Liver (tissue), 9 donors: ENCODE measurements around the gene STYX. TPM values are rescaled to one million over a fixed set of nuclear protein-coding genes. Genes with fewer than 3 reads are reported as not detected.

Source experiments
- DNase-seq: peaks from one replicate; pipeline ENCODE4 v3.0.0-alpha.2; 2017; ENCODE audit warnings: low spot score
- H3K27ac ChIP-seq, 2 donors: one replicate each; pipeline ENCODE4 v1.7.0; 2013; ENCODE audit warnings: inconsistent platforms in 2 of 2, low read length in 2 of 2, control low read depth in 1 of 2, low read depth in 1 of 2, mild to moderate bottlenecking in 1 of 2
- H3K27me3 ChIP-seq, 4 donors: one replicate each; pipeline versions ENCODE4 v1.6.1 to v1.7.0; 2013; ENCODE audit warnings: low read length in 3 of 4, inconsistent platforms in 1 of 4, mild to moderate bottlenecking in 1 of 4, moderate library complexity in 1 of 4; ENCODE audit not compliant: control insufficient read depth in 4 of 4, insufficient read depth in 4 of 4
- H3K36me3 ChIP-seq, 4 donors: one replicate each; pipeline versions ENCODE4 v1.6.1 to v1.7.0; 2013; ENCODE audit warnings: low read length in 3 of 4, mild to moderate bottlenecking in 3 of 4, low read depth in 1 of 4, moderate library complexity in 1 of 4; ENCODE audit not compliant: control insufficient read depth in 4 of 4, insufficient read depth in 3 of 4
- H3K4me1 ChIP-seq, 4 donors: one replicate each; pipeline versions ENCODE4 v1.6.1 to v1.7.0; 2013; ENCODE audit warnings: low read length in 3 of 4, mild to moderate bottlenecking in 3 of 4, moderate library complexity in 1 of 4; ENCODE audit not compliant: control insufficient read depth in 4 of 4, insufficient read depth in 4 of 4
- H3K4me3 ChIP-seq, 3 donors: one replicate each; pipeline versions ENCODE4 v1.6.1 to v1.7.0; 2013; ENCODE audit warnings: low read length in 3 of 3, control low read depth in 1 of 3, low read depth in 1 of 3, mild to moderate bottlenecking in 1 of 3
- H3K9ac ChIP-seq, 2 donors: one replicate each; pipeline ENCODE4 v1.7.0; 2013; ENCODE audit warnings: low read length in 2 of 2, mild to moderate bottlenecking in 2 of 2, moderate library complexity in 2 of 2, control low read depth in 1 of 2, low read depth in 1 of 2
- H3K9me3 ChIP-seq, 4 donors: one replicate each; pipeline versions ENCODE4 v1.6.1 to v1.7.0; 2013; ENCODE audit warnings: low read length in 3 of 4; ENCODE audit not compliant: control insufficient read depth in 4 of 4
- ATF3 ChIP-seq: IDR thresholded peaks from 2 replicates; pipeline ENCODE4 v1.6.1; 2016; ENCODE audit warnings: antibody characterized with exemption
- CTCF ChIP-seq: fragments of 150-350 bp; IDR thresholded peaks from 2 replicates; pipeline ENCODE4 v1.5.1; 2017; ENCODE audit warnings: improper control_type of control experiment, low read depth, low read length; ENCODE audit not compliant: missing input control
- EGR1 ChIP-seq, 2 donors: IDR thresholded peaks; 2 replicates each; pipeline ENCODE4 v1.6.1; 2016 to 2018; ENCODE audit warnings: antibody characterized with exemption in 2 of 2, low read depth in 2 of 2
- FOXA1 ChIP-seq: IDR thresholded peaks from 2 replicates; pipeline ENCODE4 v1.6.1; 2016; ENCODE audit warnings: antibody characterized with exemption
- FOXA2 ChIP-seq: IDR thresholded peaks from 2 replicates; pipeline ENCODE4 v1.6.1; 2016; ENCODE audit warnings: antibody characterized with exemption
- GABPA ChIP-seq, 2 donors: IDR thresholded peaks in 1 of 2; conservative IDR thresholded peaks in 1 of 2; 2 replicates each; pipeline ENCODE4 v1.6.1; 2016; ENCODE audit warnings: antibody characterized with exemption in 2 of 2, mild to moderate bottlenecking in 1 of 2, moderate library complexity in 1 of 2
- HNF4G ChIP-seq: IDR thresholded peaks from 2 replicates; pipeline ENCODE4 v1.6.1; 2016; ENCODE audit warnings: antibody characterized with exemption
- JUND ChIP-seq, 2 donors: IDR thresholded peaks; 2 replicates each; pipeline ENCODE4 v1.6.1; 2016; ENCODE audit warnings: antibody characterized with exemption in 2 of 2
- NR2F2 ChIP-seq: IDR thresholded peaks from 2 replicates; pipeline ENCODE4 v1.6.1; 2016; ENCODE audit warnings: antibody characterized with exemption
- RAD21 ChIP-seq, 2 donors: IDR thresholded peaks; 2 replicates each; pipeline ENCODE4 v1.6.1; 2016; ENCODE audit warnings: antibody characterized with exemption in 2 of 2, mild to moderate bottlenecking in 2 of 2
- REST ChIP-seq: IDR thresholded peaks from 2 replicates; pipeline ENCODE4 v1.6.1; 2016; ENCODE audit warnings: antibody characterized with exemption, mild to moderate bottlenecking
- RXRA ChIP-seq, 2 donors: IDR thresholded peaks; 2 replicates each; pipeline ENCODE4 v1.6.1; 2017 to 2018; ENCODE audit warnings: antibody characterized with exemption in 2 of 2, mild to moderate bottlenecking in 1 of 2
- SP1 ChIP-seq: IDR thresholded peaks from 2 replicates; pipeline ENCODE4 v1.6.1; 2018; ENCODE audit warnings: antibody characterized with exemption, mild to moderate bottlenecking
- TAF1 ChIP-seq: conservative IDR thresholded peaks from 2 replicates; pipeline ENCODE4 v1.6.1; 2016; ENCODE audit warnings: antibody characterized with exemption, mild to moderate bottlenecking
- WGBS: extraction: QIAGEN DNeasy Blood & Tissue Kit; methylation state at CpG from one replicate; pipeline ENCODE4 v1.1.7; 2013; 5-methylcytosine and 5-hydroxymethylcytosine counted together
- polyA plus RNA-seq, 2 donors: library from polyadenylated mRNA; stranded (reverse) in 1 of 2; unstranded in 1 of 2; fragments of 200-250 nt in 1 of 2; fragments of >200 nt in 1 of 2; fragmentation: Nextera tagmentation in 1 of 2; extraction: Ambion mirVana in 1 of 2; gene quantifications; one replicate each; pipeline versions ENCODE4 v1.2.1 to v1.2.3, GENCODE V29; 2013 to 2015
- total RNA-seq, 2 donors: library from RNA; depleted of rRNA; stranded (reverse); fragments of >200 nt; gene quantifications; one replicate each; pipeline ENCODE4 v1.2.3, GENCODE V29; 2014
- TF ChIP-seq, protein P1 (sequence below): IDR thresholded peaks from 2 replicates; pipeline ENCODE4 v1.6.1; 2016; ENCODE audit warnings: antibody characterized with exemption
- donor health status: healthy.
- donor health status: healthy.
- donor health status: healthy.
- donor health status: healthy.
- donor health status: healthy.

STYX gene
- total and polyA plus RNA-seq, 4 donors = 5.9 to 21.2 (median 17.3) TPM

DNA sequence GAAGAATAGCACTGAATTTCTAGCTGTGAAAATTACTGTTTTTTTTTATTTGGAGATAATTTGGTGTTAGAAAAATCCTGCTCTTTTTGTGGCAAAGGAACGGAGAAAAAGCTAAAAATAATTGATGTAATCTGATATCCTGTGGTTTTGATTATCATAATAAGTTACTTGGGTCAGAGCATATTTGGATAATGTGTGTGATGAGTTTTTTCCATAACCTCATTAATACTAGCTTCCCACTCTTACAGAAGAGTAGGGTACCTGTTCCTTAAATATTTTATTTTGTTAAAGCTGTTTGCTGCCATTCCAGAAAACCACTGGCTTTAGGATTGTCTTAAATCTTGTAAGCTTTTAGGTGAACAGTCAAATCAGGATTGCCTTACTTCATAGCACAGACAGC, 18.3 kb upstream of the STYX start:
- DNase-seq = no peak
- no peak overlapping the region for H3K4me3 ChIP-seq
- no peaks in the 10 kb centered on the region for H3K27me3 ChIP-seq
- peaks cover 5 to 66% (median 48%) of the 10 kb centered on the region in 4 donors for H3K36me3 ChIP-seq
- 78% methylated on average over 1 of the region's 1 CpG for WGBS
- H3K9me3 ChIP-seq = no peaks in the 10 kb centered on the region
- no peak overlapping the region for H3K9ac ChIP-seq
- no peak overlapping the region for H3K27ac ChIP-seq
- peaks cover 0 to 16% (median 7%) of the 10 kb centered on the region in 4 donors for H3K4me1 ChIP-seq
- TF ChIP-seq REST = no peak
- TF ChIP-seq ATF3 = no peak
- TF ChIP-seq, protein P1, sequence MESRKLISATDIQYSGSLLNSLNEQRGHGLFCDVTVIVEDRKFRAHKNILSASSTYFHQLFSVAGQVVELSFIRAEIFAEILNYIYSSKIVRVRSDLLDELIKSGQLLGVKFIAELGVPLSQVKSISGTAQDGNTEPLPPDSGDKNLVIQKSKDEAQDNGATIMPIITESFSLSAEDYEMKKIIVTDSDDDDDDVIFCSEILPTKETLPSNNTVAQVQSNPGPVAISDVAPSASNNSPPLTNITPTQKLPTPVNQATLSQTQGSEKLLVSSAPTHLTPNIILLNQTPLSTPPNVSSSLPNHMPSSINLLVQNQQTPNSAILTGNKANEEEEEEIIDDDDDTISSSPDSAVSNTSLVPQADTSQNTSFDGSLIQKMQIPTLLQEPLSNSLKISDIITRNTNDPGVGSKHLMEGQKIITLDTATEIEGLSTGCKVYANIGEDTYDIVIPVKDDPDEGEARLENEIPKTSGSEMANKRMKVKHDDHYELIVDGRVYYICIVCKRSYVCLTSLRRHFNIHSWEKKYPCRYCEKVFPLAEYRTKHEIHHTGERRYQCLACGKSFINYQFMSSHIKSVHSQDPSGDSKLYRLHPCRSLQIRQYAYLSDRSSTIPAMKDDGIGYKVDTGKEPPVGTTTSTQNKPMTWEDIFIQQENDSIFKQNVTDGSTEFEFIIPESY = no peak
- TF ChIP-seq EGR1 (IDR thresholded peaks at IDR 0.05; ENCODE audit: low read depth in 2 of 2) = no peak
- no peak for TF ChIP-seq FOXA1
- TF ChIP-seq JUND (IDR thresholded peaks at IDR 0.05) = no peak
- no peak for TF ChIP-seq RAD21 (IDR thresholded peaks at IDR 0.05)
- TF ChIP-seq SP1 = no peak
- no peak for TF ChIP-seq HNF4G
- TF ChIP-seq NR2F2 = no peak
- no peak for TF ChIP-seq TAF1
- no peak for TF ChIP-seq CTCF
- no peak for TF ChIP-seq FOXA2

GRCh38 chr14:52716155-52716554, 13.8 kb upstream of the STYX start:
- H3K4me1 ChIP-seq = no peaks in the 10 kb centered on the region
- H3K36me3 ChIP-seq = peaks cover 5 to 70% (median 54%) of the 10 kb centered on the region in 4 donors
- WGBS = 96% methylated on average over 6 of the region's 6 CpGs
- H3K9ac ChIP-seq = no peak overlapping the region
- no peak overlapping the region for H3K4me3 ChIP-seq
- H3K27ac ChIP-seq = no peak overlapping the region
- H3K27me3 ChIP-seq = no peaks in the 10 kb centered on the region
- no peaks in the 10 kb centered on the region for H3K9me3 ChIP-seq
- DNase-seq = no peak
- TF ChIP-seq RXRA (IDR thresholded peaks at IDR 0.05) (no peak), GABPA (IDR thresholded peaks at IDR 0.05 in 1 of 2, conservative IDR thresholded peaks at IDR 0.05 in 1 of 2) (no peak)
- TF ChIP-seq, protein P1 = no peak
